ENCODE results near the gene SETD9. TPM values are rescaled to one million over a fixed set of nuclear protein-coding genes. Genes with fewer than 3 reads are reported as not detected.

Gene SETD9
- total RNA-seq, 4 donors from 2014 or later: 7.0 to 29.1 (median 13.9) TPM

DNA sequence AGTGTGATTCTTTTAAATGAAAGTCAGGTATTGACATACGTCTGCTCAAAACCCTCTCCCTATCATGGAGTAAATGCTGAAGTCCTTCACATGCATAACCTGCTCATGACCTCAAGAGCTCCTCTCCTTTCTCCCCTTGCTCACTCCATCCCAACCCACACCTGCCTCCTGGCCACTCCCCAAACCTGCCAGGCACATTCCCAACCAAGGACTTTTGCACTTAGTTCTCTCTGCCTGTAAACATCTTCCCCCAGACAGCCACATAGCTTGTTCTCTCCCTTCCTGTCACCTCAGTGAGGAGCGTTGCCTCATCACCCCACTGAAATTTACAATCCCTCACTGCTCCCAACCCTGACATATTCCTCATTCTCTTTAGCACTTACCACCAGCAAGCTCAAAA is 8.7 kb downstream of the SETD9 start:
- no peak for TF ChIP-seq POLR2A (IDR thresholded peaks at IDR 0.05)
- TF ChIP-seq, protein P1, sequence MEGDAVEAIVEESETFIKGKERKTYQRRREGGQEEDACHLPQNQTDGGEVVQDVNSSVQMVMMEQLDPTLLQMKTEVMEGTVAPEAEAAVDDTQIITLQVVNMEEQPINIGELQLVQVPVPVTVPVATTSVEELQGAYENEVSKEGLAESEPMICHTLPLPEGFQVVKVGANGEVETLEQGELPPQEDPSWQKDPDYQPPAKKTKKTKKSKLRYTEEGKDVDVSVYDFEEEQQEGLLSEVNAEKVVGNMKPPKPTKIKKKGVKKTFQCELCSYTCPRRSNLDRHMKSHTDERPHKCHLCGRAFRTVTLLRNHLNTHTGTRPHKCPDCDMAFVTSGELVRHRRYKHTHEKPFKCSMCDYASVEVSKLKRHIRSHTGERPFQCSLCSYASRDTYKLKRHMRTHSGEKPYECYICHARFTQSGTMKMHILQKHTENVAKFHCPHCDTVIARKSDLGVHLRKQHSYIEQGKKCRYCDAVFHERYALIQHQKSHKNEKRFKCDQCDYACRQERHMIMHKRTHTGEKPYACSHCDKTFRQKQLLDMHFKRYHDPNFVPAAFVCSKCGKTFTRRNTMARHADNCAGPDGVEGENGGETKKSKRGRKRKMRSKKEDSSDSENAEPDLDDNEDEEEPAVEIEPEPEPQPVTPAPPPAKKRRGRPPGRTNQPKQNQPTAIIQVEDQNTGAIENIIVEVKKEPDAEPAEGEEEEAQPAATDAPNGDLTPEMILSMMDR (IDR thresholded peaks at IDR 0.05 in 4 of 5, conservative IDR thresholded peaks at IDR 0.05 in 1 of 5): no peak
- H3K27ac ChIP-seq: no peak overlapping the region
- ATAC-seq: no peak
- H3K36me3 ChIP-seq: peaks cover 0 to 20% of the 10 kb centered on the region in 2 donors
- H3K27me3 ChIP-seq: no peaks in the 10 kb centered on the region
- DNase-seq: no peak
- intact Hi-C loops (cut with DNase I; ENCODE audit: low total_unique reads) (loop anchor here (10.0 kb wide), 1 partner anchor 1613 kb away; the partner anchor contains the start of genes DHX29 and MTREX), in situ Hi-C loops (cut with MboI; ENCODE audit: low sequenced_read_pairs in 4 of 4) (loop anchor here in 1 of 4 donors (25.0 kb wide), 1 partner anchor 1544 kb away; the partner anchor contains the start of gene PLK2)
- no peaks in the 10 kb centered on the region for H3K9me3 ChIP-seq
- no peak overlapping the region for H3K4me3 ChIP-seq
- peaks cover 6 to 7% of the 10 kb centered on the region in 2 donors for H3K4me1 ChIP-seq

DNA sequence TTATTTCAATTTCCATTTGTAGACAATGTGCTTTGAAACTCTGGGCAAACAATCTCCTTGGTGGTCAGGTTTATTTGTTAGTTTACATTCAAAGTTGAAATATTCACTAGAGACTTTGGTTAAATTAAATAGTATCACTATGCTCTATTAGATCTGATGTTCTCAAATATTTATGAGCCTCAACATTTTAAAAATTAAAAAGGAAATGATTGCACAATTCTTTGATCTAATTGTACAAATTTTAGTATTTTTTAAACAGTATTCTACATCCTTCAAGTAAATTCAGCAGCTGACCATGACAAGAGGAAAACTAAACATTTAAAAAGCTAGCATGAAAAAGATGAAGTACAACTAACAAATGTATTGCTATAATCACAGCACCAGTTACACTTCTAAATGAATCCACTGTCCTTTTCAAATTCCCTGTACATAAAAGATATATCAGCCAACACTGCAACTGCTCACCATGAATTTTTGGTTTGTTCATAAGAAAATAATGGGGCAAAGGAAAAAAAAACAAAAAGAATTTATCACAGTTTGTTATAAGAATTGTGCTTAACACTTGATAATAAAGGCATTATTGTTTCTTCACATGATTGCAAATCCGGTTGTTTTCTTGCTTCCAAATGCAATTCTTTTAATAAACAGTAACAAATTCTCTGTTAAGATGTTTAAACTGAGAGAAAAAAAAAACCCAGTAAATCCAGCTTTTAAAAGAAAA is 10.7 kb downstream of the SETD9 start:
- no peak for TF ChIP-seq POLR2A (IDR thresholded peaks at IDR 0.05)
- TF ChIP-seq, protein P1 (IDR thresholded peaks at IDR 0.05 in 4 of 5, conservative IDR thresholded peaks at IDR 0.05 in 1 of 5): no peak
- Histone ChIP-seq H3K4me3 (no peak overlapping the region), H3K4me1 (peaks cover 6 to 7% of the 10 kb centered on the region in 2 donors), H3K36me3 (peaks cover 0 to 37% of the 10 kb centered on the region in 2 donors), H3K27me3 (no peaks in the 10 kb centered on the region), H3K9me3 (no peaks in the 10 kb centered on the region), H3K27ac (no peak overlapping the region)
- intact Hi-C loops (cut with DNase I; ENCODE audit: low total_unique reads): loop anchor here (10.0 kb wide), 1 partner anchor 1615 kb away; the partner anchor contains the start of genes DHX29 and MTREX
- ATAC-seq (no peak), DNase-seq (no peak)
- in situ Hi-C loops (cut with MboI; ENCODE audit: low sequenced_read_pairs in 4 of 4): loop anchor here in 2 of 4 donors (10.0 to 25.0 kb wide), 2 partner anchors 245 to 1542 kb away; partner anchors contain the start of gene PLK2 (in 1 of the 2)

DNA sequence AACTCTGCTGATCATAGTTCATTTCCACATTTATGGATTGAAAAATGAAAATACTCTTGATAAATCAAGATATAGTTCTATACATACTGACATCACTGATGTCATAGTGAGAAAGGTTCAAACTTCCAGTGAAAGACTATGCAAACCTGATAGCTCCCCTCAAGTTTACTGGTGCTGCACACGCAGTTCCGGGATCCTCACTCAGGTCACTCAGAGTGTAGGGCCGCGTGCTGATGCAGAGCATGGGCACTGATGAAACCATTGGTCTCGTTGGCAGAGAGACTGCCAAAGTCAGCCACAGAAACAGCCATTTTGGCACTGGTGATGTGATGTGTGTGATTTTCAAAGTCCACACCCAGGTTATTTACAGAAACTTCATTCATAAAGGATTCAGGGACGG is 13.5 kb downstream of the SETD9 start:
- no peak overlapping the region for H3K27ac ChIP-seq
- peaks cover 0 to 51% of the 10 kb centered on the region in 2 donors for H3K36me3 ChIP-seq
- ATAC-seq (no peak), DNase-seq (no peak)
- no peaks in the 10 kb centered on the region for H3K9me3 ChIP-seq
- intact Hi-C loops (cut with DNase I; ENCODE audit: low total_unique reads) (no loop called here), in situ Hi-C loops (cut with MboI; ENCODE audit: low sequenced_read_pairs in 4 of 4) (loop anchor here in 2 of 4 donors (10.0 to 25.0 kb wide), 2 partner anchors 242 to 1539 kb away; partner anchors contain the start of gene PLK2 (in 1 of the 2))
- no peak overlapping the region for H3K4me3 ChIP-seq
- TF ChIP-seq, protein P1 (IDR thresholded peaks at IDR 0.05 in 4 of 5, conservative IDR thresholded peaks at IDR 0.05 in 1 of 5): no peak
- TF ChIP-seq POLR2A (IDR thresholded peaks at IDR 0.05): no peak
- no peaks in the 10 kb centered on the region for H3K27me3 ChIP-seq
- H3K4me1 ChIP-seq: no peaks in the 10 kb centered on the region

DNA sequence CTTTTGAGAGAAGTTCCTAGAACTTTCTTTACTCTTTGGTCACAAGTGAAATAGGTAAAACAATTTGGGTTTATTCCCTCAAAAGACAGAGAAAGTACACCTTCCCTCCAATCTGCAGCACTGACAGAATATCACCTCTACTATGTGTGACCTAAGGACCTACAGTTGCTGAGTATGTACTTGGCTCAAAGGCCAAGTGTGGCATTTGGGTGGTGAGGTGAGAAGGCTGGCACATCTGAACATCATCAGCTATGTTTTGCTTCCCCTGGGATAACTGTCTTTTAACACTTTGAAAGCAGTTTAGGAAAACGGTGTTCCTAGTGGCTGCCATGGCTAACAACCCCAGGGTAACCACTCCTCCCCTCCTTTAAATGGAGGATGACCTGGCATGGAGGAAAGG is 24.9 kb downstream of the SETD9 start:
- Histone ChIP-seq H3K27me3 (no peaks in the 10 kb centered on the region), H3K36me3 (peaks cover 0 to 84% of the 10 kb centered on the region in 2 donors), H3K4me3 (no peak overlapping the region), H3K27ac (no peak overlapping the region), H3K9me3 (no peaks in the 10 kb centered on the region), H3K4me1 (no peaks in the 10 kb centered on the region)
- TF ChIP-seq, protein P1 (IDR thresholded peaks at IDR 0.05 in 4 of 5, conservative IDR thresholded peaks at IDR 0.05 in 1 of 5): no peak
- no peak for TF ChIP-seq POLR2A (IDR thresholded peaks at IDR 0.05)
- intact Hi-C loops (cut with DNase I; ENCODE audit: low total_unique reads) (no loop called here), in situ Hi-C loops (cut with MboI; ENCODE audit: low sequenced_read_pairs in 4 of 4) (no loop called here)
- ATAC-seq (no peak), DNase-seq (no peak)

Measured in gastrocnemius medialis (tissue), 4 donors.